ENCODE measurements around the gene TMEM244.

DNA sequence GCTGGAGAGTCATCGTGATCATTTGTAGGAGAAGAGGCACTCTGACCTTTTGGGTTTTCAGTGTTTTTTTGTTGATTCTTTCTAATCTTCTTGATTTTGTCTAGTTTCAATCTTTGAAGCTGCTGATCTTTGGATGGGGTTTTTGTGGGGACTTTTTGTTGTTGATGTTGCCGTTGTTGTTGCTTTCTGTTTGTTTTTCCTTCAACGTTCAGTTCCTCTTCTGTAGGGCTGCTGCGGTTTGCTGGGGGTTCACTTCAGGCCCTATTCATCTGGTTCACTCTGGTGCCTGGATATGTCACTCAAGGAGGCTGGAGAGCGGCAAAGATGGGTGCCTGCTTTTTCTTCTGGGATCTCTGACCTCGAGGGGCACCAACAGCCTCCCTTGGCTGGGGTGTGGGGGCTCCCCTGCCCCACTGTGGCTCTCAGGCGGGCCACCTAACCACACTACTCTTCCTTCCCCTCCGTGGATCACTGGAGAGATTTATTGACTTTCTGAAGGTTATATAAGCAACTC, 21.5 kb upstream of the TMEM244 start:
- TF ChIP-seq FOXA1 (IDR thresholded peaks at IDR 0.05) (no peak), BHLHE40 (IDR thresholded peaks at IDR 0.05; ENCODE audit: borderline replicate concordance) (no peak), HDGF (IDR thresholded peaks at IDR 0.05; ENCODE audit: borderline replicate concordance) (no peak), ARNT (IDR thresholded peaks at IDR 0.05) (no peak), TARDBP (IDR thresholded peaks at IDR 0.05) (no peak), ELF4 (IDR thresholded peaks at IDR 0.05) (no peak), LEF1 (IDR thresholded peaks at IDR 0.05; ENCODE audit: borderline replicate concordance) (no peak), SP1 (IDR thresholded peaks at IDR 0.05) (no peak)
- TF ChIP-seq, protein P1, sequence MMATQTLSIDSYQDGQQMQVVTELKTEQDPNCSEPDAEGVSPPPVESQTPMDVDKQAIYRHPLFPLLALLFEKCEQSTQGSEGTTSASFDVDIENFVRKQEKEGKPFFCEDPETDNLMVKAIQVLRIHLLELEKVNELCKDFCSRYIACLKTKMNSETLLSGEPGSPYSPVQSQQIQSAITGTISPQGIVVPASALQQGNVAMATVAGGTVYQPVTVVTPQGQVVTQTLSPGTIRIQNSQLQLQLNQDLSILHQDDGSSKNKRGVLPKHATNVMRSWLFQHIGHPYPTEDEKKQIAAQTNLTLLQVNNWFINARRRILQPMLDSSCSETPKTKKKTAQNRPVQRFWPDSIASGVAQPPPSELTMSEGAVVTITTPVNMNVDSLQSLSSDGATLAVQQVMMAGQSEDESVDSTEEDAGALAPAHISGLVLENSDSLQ (IDR thresholded peaks at IDR 0.05), result no peak

All from HEK293T (cell line).